Measurements from ENCODE around the gene SLC35E1.

GRCh38 chr19:16530540-16531379, 41.5 kb downstream of the SLC35E1 start:
- TF ChIP-seq CTCF (conservative IDR thresholded peaks at IDR 0.05) (no peak), ZFX (IDR thresholded peaks at IDR 0.05) (no peak)

Data from C4-2B (cell line).